H1 (cell line): ENCODE measurements around the gene OR5M11. TPM values are rescaled to one million over a fixed set of nuclear protein-coding genes. Genes with fewer than 3 reads are reported as not detected.

Source experiments
- CTCF ChIA-PET: fragments of 300-600 bp; sonication (Branson Sonifier 250); formaldehyde crosslinking; loops from one replicate; lab custom pipeline; 2021; ENCODE audit not compliant: partially characterized antibody; lab: Charles Lee
- POLR2A ChIA-PET: fragments of 300-600 bp; sonication (Branson Sonifier 250); formaldehyde crosslinking; loops from one replicate; lab custom pipeline; 2021; ENCODE audit warnings: inconsistent platforms; ENCODE audit not compliant: partially characterized antibody; lab: Charles Lee
- DNase-seq, 2 experiments: peaks; one replicate each; pipeline versions ENCODE4 v3.0.0 to v3.0.0-alpha.2; 2010 to 2022; ENCODE audit warnings: low spot score in 2 of 2, low read depth in 1 of 2, mixed read lengths in 1 of 2
- FAIRE-seq: peaks from 2 replicates; lab custom pipeline; 2011; peaks lifted over from hg19 to GRCh38; lab: Jason Lieb, UNC
- H2AFZ ChIP-seq: 2 replicates; pipeline ENCODE4 v1.8.1; 2012; ENCODE audit warnings: low read length, inconsistent platforms
- H2AK5ac ChIP-seq: 2 replicates; pipeline ENCODE4 v1.6.1; 2013; ENCODE audit warnings: low read depth, low read length
- H2BK120ac ChIP-seq: replicated peaks from 2 replicates; pipeline ENCODE3; 2013; ENCODE audit warnings: low read depth, low read length, inconsistent platforms
- H2BK12ac ChIP-seq: 2 replicates; pipeline ENCODE4 v1.6.1; 2013; ENCODE audit warnings: low read depth, low read length
- H2BK15ac ChIP-seq: 2 replicates; pipeline ENCODE4 v1.6.1; 2013; ENCODE audit warnings: low read length
- H2BK20ac ChIP-seq: 2 replicates; pipeline ENCODE4 v1.6.1; 2013; ENCODE audit warnings: low read length
- H2BK5ac ChIP-seq: 2 replicates; pipeline ENCODE4 v1.6.1; 2013; ENCODE audit warnings: low read depth, low read length
- H3K14ac ChIP-seq: 2 replicates; pipeline ENCODE4 v1.6.1; 2013; ENCODE audit warnings: inconsistent platforms; ENCODE audit not compliant: insufficient read length
- H3K18ac ChIP-seq: 2 replicates; pipeline ENCODE4 v1.6.1; 2013; ENCODE audit warnings: low read length; ENCODE audit errors: extremely low read depth
- H3K23ac ChIP-seq: 2 replicates; pipeline ENCODE4 v1.6.1; 2013; ENCODE audit warnings: inconsistent platforms; ENCODE audit not compliant: insufficient read length
- H3K23me2 ChIP-seq: 2 replicates; pipeline ENCODE4 v1.6.1; 2013; ENCODE audit warnings: low read depth, low read length
- H3K27ac ChIP-seq: 2 replicates; pipeline ENCODE4 v1.6.1; 2011; ENCODE audit warnings: low read depth, low read length, inconsistent platforms
- H3K27me3 ChIP-seq, 4 experiments: replicated peaks in 1 of 4; 1 replicate in 1 of 4; 2 replicates in 3 of 4; pipeline versions ENCODE4 v1.6.1 to v1.8.1; 2011 to 2013; ENCODE audit warnings: low read length in 3 of 4, mild to moderate bottlenecking in 3 of 4, inconsistent platforms in 2 of 4, mixed read lengths in 2 of 4, moderate library complexity in 1 of 4; ENCODE audit not compliant: control insufficient read depth in 3 of 4, insufficient read depth in 3 of 4; ENCODE audit errors: extremely low read depth in 1 of 4
- H3K36me3 ChIP-seq, 4 experiments: 2 replicates each; pipeline versions ENCODE4 v1.6.1 to v1.8.1; 2011 to 2013; ENCODE audit warnings: mild to moderate bottlenecking in 4 of 4, low read length in 3 of 4, moderate library complexity in 2 of 4, control low read depth in 1 of 4, inconsistent platforms in 1 of 4; ENCODE audit not compliant: insufficient read depth in 4 of 4, control insufficient read depth in 2 of 4
- H3K4ac ChIP-seq: replicated peaks from 2 replicates; pipeline ENCODE3; 2013; ENCODE audit warnings: low read length, low read depth, mixed read lengths, inconsistent platforms; ENCODE audit not compliant: insufficient read length
- H3K4me1 ChIP-seq, 4 experiments: replicated peaks in 1 of 4; 1 replicate in 1 of 4; 2 replicates in 3 of 4; pipeline versions ENCODE4 v1.6.1 to v1.8.1; 2011 to 2013; ENCODE audit warnings: low read length in 3 of 4, inconsistent platforms in 2 of 4, mixed read lengths in 1 of 4; ENCODE audit not compliant: insufficient read depth in 4 of 4, control insufficient read depth in 3 of 4
- H3K4me2 ChIP-seq, 2 experiments: 2 replicates each; pipeline versions ENCODE4 v1.6.1 to v1.8.1; 2011 to 2013; ENCODE audit warnings: low read depth in 2 of 2, low read length in 2 of 2, control low read depth in 1 of 2, inconsistent platforms in 1 of 2, mild to moderate bottlenecking in 1 of 2; ENCODE audit not compliant: insufficient read depth in 1 of 2
- H3K4me3 ChIP-seq, 4 experiments: fragments of 200-600, 300-600 bp in 1 of 4; sonication (generic), shearing (Covaris generic), sonication (Bioruptor Twin) in 1 of 4; 2 replicates each; pipeline versions ENCODE4 v1.5.1 to v1.8.1; 2011 to 2016; ENCODE audit warnings: low read length in 4 of 4, low read depth in 3 of 4, control low read depth in 2 of 4, inconsistent platforms in 2 of 4, mild to moderate bottlenecking in 2 of 4, mixed read lengths in 1 of 4, moderate library complexity in 1 of 4; ENCODE audit not compliant: insufficient read depth in 2 of 4; ENCODE audit errors: extremely low read depth in 1 of 4
- H3K56ac ChIP-seq: replicated peaks from 2 replicates; pipeline ENCODE3; 2013; ENCODE audit warnings: low read depth, mild to moderate bottlenecking, mixed read lengths, low read length, inconsistent platforms; ENCODE audit not compliant: insufficient read length
- H3K79me1 ChIP-seq: 2 replicates; pipeline ENCODE4 v1.6.1; 2013; ENCODE audit warnings: low read depth, low read length, control low read depth
- H3K79me2 ChIP-seq, 2 experiments: 2 replicates each; pipeline versions ENCODE4 v1.6.1 to v1.8.1; 2012 to 2013; ENCODE audit warnings: low read length in 2 of 2, mild to moderate bottlenecking in 2 of 2, inconsistent platforms in 1 of 2; ENCODE audit not compliant: insufficient read depth in 2 of 2, control insufficient read depth in 1 of 2
- H3K9ac ChIP-seq, 4 experiments: replicated peaks in 1 of 4; 1 replicate in 1 of 4; 2 replicates in 3 of 4; pipeline versions ENCODE4 v1.6.1 to v1.8.1; 2011 to 2013; ENCODE audit warnings: low read depth in 3 of 4, low read length in 3 of 4, control low read depth in 2 of 4, mild to moderate bottlenecking in 2 of 4, moderate library complexity in 2 of 4, inconsistent platforms in 1 of 4; ENCODE audit errors: extremely low read depth in 1 of 4
- H3K9me3 ChIP-seq, 2 experiments: 2 replicates each; pipeline versions ENCODE4 v1.6.1 to v1.8.1; 2012 to 2013; ENCODE audit warnings: mild to moderate bottlenecking in 2 of 2, moderate library complexity in 2 of 2, control low read depth in 1 of 2, inconsistent platforms in 1 of 2, low read depth in 1 of 2, low read length in 1 of 2, mixed read lengths in 1 of 2; ENCODE audit not compliant: insufficient read depth in 2 of 2
- H4K20me1 ChIP-seq, 2 experiments: replicated peaks in 1 of 2; 2 replicates each; pipeline versions ENCODE3 to v1.8.1; 2011 to 2013; ENCODE audit warnings: inconsistent platforms in 2 of 2, low read length in 2 of 2, mild to moderate bottlenecking in 1 of 2; ENCODE audit not compliant: insufficient read depth in 2 of 2, control insufficient read depth in 1 of 2
- H4K5ac ChIP-seq: 2 replicates; pipeline ENCODE4 v1.6.1; 2013; ENCODE audit warnings: low read length, low read depth, mixed read lengths, inconsistent platforms; ENCODE audit not compliant: insufficient read length
- H4K8ac ChIP-seq: 2 replicates; pipeline ENCODE4 v1.8.0; 2013; ENCODE audit warnings: mild to moderate bottlenecking, moderate library complexity, low read length, inconsistent platforms; ENCODE audit not compliant: insufficient read depth; ENCODE audit errors: extremely low read depth
- H4K91ac ChIP-seq: replicated peaks from 2 replicates; pipeline ENCODE3; 2013; ENCODE audit warnings: low read length, mixed read lengths, inconsistent platforms; ENCODE audit not compliant: insufficient read length
- CHD2 ChIP-seq: IDR thresholded peaks from 2 replicates; pipeline ENCODE4 v1.6.1; 2012; ENCODE audit warnings: low read length, improper control_type of control experiment
- KDM4A ChIP-seq: IDR thresholded peaks from one replicate; pipeline ENCODE4 v1.7.1; 2012; ENCODE audit warnings: low read depth, mild to moderate bottlenecking, moderate library complexity, low read length, inconsistent platforms; ENCODE audit not compliant: severe bottlenecking
- RAD21 ChIP-seq, 2 experiments: IDR thresholded peaks in 1 of 2; conservative IDR thresholded peaks in 1 of 2; 2 replicates each; pipeline ENCODE4 v1.6.1; 2011; ENCODE audit warnings: low read depth in 2 of 2, low read length in 2 of 2, improper control_type of control experiment in 1 of 2, inconsistent platforms in 1 of 2, mild to moderate bottlenecking in 1 of 2, moderate library complexity in 1 of 2
- RFX5 ChIP-seq: IDR thresholded peaks from 2 replicates; pipeline ENCODE4 v1.6.1; 2011; ENCODE audit warnings: low read depth, low read length, improper control_type of control experiment, borderline replicate concordance
- WGBS, 2 experiments: shearing (Covaris generic) in 1 of 2; methylation state at CpG; one replicate each; pipeline versions ENCODE4 v1.1.6 to v1.1.7; 2013 to 2015; ENCODE audit warnings: low lambda C conversion rate in 2 of 2, mixed read lengths in 2 of 2, inconsistent platforms in 1 of 2, low coverage in 1 of 2, missing lambda C conversion rate in 1 of 2; ENCODE audit not compliant: insufficient replicate concordance in 2 of 2, insufficient coverage in 1 of 2, insufficient read length in 1 of 2; ENCODE audit errors: extremely low coverage in 1 of 2, missing lambda C conversion rate in 1 of 2; 5-methylcytosine and 5-hydroxymethylcytosine counted together
- polyA plus RNA-seq, 7 experiments: library from polyadenylated mRNA; depleted of rRNA in 3 of 7; stranded (reverse) in 5 of 7; unstranded in 2 of 7; fragments of >200 nt in 5 of 7; fragments of 200-250 nt in 2 of 7; gene quantifications; 1 replicate in 5 of 7; 2 replicates in 1 of 7; 4 replicates in 1 of 7; pipeline versions ENCODE4 v1.2.1 to v1.2.3, GENCODE V29; 2011 to 2013; ENCODE audit warnings: missing spikeins in 2 of 7, mixed read lengths in 2 of 7
- total RNA-seq: library from RNA; stranded (reverse); fragmentation: NEBNext Ultra II Directional; extraction: Animal tissue kit (Norgen Biotek cat#: 25700); gene quantifications from 2 replicates; pipeline ENCODE4 v1.2.1, GENCODE V29; 2021
- TF ChIP-seq, protein P1 (sequence below), 3 experiments: IDR thresholded peaks; 1 replicate in 2 of 3; 2 replicates in 1 of 3; pipeline versions ENCODE4 v1.5.1 to v1.6.1; 2011; ENCODE audit warnings: low read length in 3 of 3, mild to moderate bottlenecking in 3 of 3, inconsistent platforms in 2 of 3, low read depth in 1 of 3, moderate library complexity in 1 of 3; ENCODE audit not compliant: insufficient read depth in 1 of 3; ENCODE audit errors: control extremely low read depth in 1 of 3

Gene OR5M11
- total and polyA plus RNA-seq, 2 of the 8 experiments (the other 6 are each of a cell fraction or from before 2014, with no cell fraction given): 0.08 TPM; not detected in 1

DNA sequence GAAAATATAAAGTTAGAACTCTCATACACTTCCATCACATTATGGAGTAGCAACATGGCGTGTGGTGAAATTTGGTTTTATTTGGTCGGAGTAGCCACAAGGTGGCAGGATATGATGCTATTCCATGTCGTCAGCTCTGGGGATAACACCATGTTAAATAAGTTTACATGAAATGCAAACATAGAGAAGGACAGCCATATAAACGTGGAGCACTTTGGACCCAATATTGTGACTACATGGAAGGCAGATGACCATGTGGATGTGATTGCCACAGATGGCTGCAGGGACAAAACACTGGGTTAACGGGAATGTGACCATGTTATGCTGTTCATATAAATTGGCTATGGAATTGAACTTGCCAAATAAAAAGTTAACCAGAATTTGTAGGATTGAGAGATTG, 21.0 kb downstream of the OR5M11 start:
- peak overlapping the region; percentile 85 for H2AFZ ChIP-seq
- DNase-seq: peak in 1 of 2 experiments; percentile 46
- no peak overlapping the region for H2BK15ac ChIP-seq

More for the DNA sequence above, 21.0 kb downstream of the OR5M11 start:
- H3K27ac ChIP-seq: no peak overlapping the region
- no peak overlapping the region for H3K4me2 ChIP-seq
- no peak overlapping the region for H4K8ac ChIP-seq
- FAIRE-seq: peak; percentile 92
- no peak overlapping the region for H2AK5ac ChIP-seq
- H2BK120ac ChIP-seq: no peak overlapping the region
- no peaks in the 10 kb centered on the region for H3K79me1 ChIP-seq
- H3K79me2 ChIP-seq: no peaks in the 10 kb centered on the region
- no peaks in the 10 kb centered on the region for H3K4me1 ChIP-seq
- H3K27me3 ChIP-seq: no peaks in the 10 kb centered on the region
- H2BK12ac ChIP-seq: no peak overlapping the region
- H3K56ac ChIP-seq: no peak overlapping the region
- TF ChIP-seq KDM4A: no peak
- no peak for TF ChIP-seq RFX5
- TF ChIP-seq CHD2: no peak
- TF ChIP-seq, protein P1, sequence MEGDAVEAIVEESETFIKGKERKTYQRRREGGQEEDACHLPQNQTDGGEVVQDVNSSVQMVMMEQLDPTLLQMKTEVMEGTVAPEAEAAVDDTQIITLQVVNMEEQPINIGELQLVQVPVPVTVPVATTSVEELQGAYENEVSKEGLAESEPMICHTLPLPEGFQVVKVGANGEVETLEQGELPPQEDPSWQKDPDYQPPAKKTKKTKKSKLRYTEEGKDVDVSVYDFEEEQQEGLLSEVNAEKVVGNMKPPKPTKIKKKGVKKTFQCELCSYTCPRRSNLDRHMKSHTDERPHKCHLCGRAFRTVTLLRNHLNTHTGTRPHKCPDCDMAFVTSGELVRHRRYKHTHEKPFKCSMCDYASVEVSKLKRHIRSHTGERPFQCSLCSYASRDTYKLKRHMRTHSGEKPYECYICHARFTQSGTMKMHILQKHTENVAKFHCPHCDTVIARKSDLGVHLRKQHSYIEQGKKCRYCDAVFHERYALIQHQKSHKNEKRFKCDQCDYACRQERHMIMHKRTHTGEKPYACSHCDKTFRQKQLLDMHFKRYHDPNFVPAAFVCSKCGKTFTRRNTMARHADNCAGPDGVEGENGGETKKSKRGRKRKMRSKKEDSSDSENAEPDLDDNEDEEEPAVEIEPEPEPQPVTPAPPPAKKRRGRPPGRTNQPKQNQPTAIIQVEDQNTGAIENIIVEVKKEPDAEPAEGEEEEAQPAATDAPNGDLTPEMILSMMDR (IDR thresholded peaks at IDR 0.05; ENCODE audit: control extremely low read depth in 1 of 3, insufficient read depth in 1 of 3, low read depth in 1 of 3, low read length in 3 of 3): peak in 2 of 3 experiments; percentile 50 to 53; a peak in 3 of 4 replicates
- TF ChIP-seq RAD21 (IDR thresholded peaks at IDR 0.05 in 1 of 2, conservative IDR thresholded peaks at IDR 0.05 in 1 of 2; ENCODE audit: low read depth in 2 of 2, low read length in 2 of 2): peak; percentile 65 to 73
- no peak overlapping the region for H4K91ac ChIP-seq
- ChIA-PET CTCF (interaction anchor here (0.9 to 1.3 kb wide), 3 partner anchors 165 to 264 kb away, joined by 3 to 4 read pairs (median 3); no protein-coding TSS in a partner anchor), POLR2A (no interaction called here)
- no peak overlapping the region for H3K4me3 ChIP-seq
- H3K36me3 ChIP-seq: no peaks in the 10 kb centered on the region
- H2BK5ac ChIP-seq: no peak overlapping the region
- no peak overlapping the region for H3K4ac ChIP-seq
- 65% methylated on average over 5 of the region's 5 CpGs; no CpG with 5 or more reads in 1 of the 2 experiments for WGBS, 2 experiments
- no peak overlapping the region for H3K18ac ChIP-seq
- H3K14ac ChIP-seq: no peak overlapping the region
- H3K23ac ChIP-seq: no peak overlapping the region
- H4K5ac ChIP-seq: no peak overlapping the region
- H3K23me2 ChIP-seq: no peaks in the 10 kb centered on the region; the same call in 1 of the 2 replicates
- H4K20me1 ChIP-seq: no peaks in the 10 kb centered on the region
- no peak overlapping the region for H3K9ac ChIP-seq
- H2BK20ac ChIP-seq: no peak overlapping the region
- no peaks in the 10 kb centered on the region for H3K9me3 ChIP-seq
